GM21786 (cell line): ENCODE data around the gene NDRG2.
"Not testable (repeated sequence)": the region's sequence is repeated elsewhere in the genome, so short reads cannot be mapped to it uniquely, and the experiment has no call there.

Source experiments
- ATAC-seq: cut with Tn5 transposase; IDR thresholded peaks from one replicate; pipeline ENCODE4 v1.9.1; 2021; ENCODE audit not compliant: unreplicated experiment

NDRG2 gene

GRCh38 chr14:21016413-21017190 is 8.3 kb downstream of the NDRG2 start:
- ATAC-seq = no peak

- ATAC-seq = no peak
These were observed 9.5 kb downstream of the NDRG2 start for GRCh38 chr14:21015312-21015711.

- ATAC-seq = no peak
These were observed 10.1 kb downstream of the NDRG2 start for GRCh38 chr14:21014761-21015190.

DNA sequence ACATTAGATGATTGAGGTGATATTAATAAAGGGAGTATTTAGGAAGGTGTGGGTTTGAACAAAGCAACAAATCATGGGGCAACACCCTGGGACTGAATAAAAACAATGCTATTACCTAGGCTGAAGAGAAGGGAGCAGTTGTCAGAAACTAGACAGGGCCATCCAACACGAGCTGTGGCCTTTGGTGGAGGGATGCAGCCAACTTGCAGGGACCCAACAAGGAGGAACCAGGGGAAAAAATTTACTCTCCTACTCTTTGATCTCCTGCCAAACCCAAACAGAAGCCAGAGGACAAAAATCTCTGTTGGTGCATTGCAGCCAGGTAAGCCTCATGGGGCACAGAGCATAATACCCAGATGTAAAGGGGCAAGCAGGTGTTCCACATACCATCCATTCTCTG is 13.7 kb downstream of the NDRG2 start:
- no peak for ATAC-seq

- ATAC-seq = not testable (repeated sequence)
These were observed 15.1 kb downstream of the NDRG2 start for GRCh38 chr14:21009721-21010120.

GRCh38 chr14:21003788-21004346 is 21.0 kb downstream of the NDRG2 start:
- no peak for ATAC-seq

DNA sequence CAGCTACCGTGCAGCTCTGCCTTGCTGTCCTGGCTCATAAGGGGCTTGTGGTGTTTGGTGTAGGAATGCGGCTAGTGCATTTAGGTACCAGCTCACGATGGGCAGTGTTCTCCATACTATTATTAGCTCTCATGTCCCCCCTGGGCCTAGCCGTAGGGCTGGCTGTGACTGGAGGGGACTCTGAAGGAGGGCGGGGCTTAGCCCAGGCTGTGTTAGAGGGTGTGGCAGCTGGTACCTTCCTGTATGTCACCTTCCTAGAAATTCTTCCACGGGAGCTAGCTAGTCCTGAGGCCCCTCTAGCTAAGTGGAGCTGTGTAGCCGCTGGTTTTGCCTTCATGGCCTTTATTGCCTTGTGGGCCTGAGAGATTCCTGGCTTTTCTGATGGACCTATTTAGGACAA is 23.6 kb downstream of the NDRG2 start:
- ATAC-seq = no peak

DNA sequence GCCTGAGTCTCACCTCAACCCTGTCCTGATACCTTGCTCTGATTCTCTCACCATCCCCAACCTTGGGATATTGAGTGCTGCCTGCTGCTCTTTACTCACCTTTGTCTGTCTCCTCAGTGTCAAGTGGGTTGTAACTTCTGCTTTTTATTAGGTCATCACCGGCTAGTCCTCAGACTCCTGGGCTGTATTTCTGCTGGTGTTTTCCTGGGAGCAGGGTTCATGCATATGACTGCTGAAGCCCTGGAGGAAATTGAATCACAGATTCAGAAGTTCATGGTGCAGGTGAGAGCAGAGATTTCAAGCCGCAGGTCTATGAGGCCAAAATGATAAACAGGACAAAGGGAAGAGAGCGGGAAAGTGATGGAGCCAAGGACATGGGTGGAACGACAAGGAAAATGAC is 25.3 kb downstream of the NDRG2 start:
- no peak for ATAC-seq

DNA sequence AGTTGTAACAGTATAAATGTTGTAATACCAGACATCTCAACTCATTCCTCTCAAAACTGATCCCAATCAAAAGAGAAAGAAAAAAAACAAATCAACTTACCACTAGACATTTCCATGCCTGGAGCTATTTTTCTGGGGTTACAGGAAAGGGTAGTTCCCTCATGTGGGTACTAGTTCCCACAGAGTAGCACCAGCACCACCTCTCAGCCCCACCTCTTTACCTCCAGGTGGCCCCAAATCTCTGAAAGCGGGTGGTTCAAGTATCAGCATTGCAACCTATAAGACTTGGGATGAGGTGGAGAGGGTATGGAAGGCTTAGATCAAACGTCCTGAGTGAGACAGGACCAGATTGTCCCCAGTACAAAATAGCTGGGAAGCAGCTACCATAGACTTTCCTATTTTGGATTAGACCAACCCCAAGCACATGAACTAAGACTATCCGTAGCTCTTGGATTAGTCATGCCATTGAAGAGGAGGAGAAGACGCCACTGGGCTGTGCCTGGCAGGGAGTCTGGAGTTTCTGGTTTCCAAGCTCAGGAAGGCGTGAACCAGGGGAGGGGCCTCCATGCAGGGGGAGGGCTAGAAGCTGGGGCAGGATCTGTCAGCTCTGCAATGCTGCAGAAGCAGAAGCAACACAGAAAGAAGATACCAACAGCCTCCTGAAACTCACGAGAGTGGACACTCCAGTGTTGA is 26.0 kb downstream of the NDRG2 start, which contains the start of gene SLC39A2:
SLC39A2 (plus strand) TSS at position 620 of the 693 bp plus-strand sequence. CDS start 154 bp downstream, outside the sequence.
- no peak for ATAC-seq

- no peak for ATAC-seq
These were observed 26.7 kb downstream of the NDRG2 start for GRCh38 chr14:20998139-20998538.

- no peak for ATAC-seq
These were observed 27.3 kb downstream of the NDRG2 start for GRCh38 chr14:20997564-20997963.

DNA sequence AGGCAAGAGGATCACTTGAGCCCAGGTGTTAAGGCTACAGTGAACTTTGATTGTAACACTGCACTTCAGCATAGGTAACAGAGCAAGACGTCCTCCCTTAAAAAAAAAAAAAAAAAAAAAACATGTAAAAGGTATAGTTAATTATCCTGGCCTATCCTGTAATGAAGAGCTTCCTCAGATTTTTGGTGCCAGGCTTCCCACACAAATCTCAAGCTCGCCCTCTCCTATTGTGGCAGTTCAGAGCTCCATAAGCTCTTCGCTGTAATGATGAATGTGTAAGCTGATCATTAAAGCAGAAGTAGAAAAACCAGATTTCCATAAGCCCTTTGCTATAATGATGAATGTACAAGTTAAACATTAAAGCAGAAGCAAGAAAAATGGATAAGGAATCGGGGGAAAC is 27.7 kb downstream of the NDRG2 start:
- no peak for ATAC-seq

DNA sequence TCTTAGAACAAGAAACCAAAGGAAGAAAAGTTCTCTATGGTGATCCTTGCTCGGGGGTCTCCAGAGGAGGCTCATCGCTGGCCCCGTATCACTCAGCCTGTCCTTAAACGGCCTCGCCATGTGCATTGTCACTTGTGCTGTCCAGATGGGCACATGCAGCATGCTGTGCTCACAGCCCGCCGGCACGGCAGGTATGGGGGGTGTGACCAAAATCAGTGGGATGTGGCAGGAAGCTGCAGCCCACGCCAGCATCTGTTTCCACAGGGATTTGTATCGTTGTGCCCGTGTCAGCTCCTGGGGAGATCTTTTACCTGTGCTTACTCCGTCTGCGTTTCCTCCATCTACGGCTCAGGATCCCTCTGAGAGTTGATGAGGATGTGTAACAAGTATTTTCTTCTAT is 28.3 kb downstream of the NDRG2 start:
- ATAC-seq = no peak

DNA sequence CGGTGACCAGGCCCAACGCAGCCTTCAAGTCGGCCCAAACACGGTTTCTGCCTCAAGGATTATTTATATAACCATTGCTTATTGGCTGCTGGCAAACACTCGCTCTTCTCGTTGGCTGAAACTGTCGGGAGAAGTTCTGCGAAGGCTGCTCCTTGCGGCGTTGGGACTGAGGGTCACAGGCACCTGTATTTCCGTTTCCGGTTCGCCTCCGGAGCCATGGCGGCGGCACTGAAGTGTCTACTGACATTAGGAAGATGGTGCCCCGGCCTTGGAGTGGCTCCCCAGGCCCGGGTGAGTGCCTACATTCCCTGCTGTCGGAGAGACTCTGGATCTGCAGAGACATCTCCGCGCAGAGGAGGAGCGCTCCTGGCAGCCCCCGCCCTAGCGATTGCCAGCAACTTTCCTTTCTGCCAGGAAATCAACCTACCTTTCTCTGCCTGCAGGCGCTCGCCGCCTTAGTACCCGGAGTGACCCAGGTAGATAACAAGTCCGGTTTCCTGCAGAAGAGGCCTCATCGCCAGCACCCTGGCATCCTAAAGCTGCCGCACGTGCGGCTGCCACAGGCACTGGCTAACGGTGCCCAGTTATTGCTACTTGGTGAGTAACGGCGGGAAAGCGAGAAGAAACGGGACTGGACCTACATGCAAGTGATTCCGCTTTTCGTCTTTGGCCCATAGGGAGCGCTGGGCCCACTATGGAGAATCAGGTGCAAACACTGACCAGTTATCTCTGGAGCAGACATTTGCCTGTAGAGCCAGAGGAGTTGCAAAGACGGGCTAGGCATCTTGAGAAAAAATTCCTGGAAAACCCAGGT is 34.9 kb downstream of the NDRG2 start, which contains the start of gene METTL17:
METTL17 (plus strand) TSS at position 194 of the 814 bp plus-strand sequence; CDS start at position 217, 23 bp downstream.
- peak; percentile 97 for ATAC-seq

- ATAC-seq = no peak
These were observed 35.4 kb downstream of the NDRG2 start for GRCh38 chr14:20989471-20989786.

DNA sequence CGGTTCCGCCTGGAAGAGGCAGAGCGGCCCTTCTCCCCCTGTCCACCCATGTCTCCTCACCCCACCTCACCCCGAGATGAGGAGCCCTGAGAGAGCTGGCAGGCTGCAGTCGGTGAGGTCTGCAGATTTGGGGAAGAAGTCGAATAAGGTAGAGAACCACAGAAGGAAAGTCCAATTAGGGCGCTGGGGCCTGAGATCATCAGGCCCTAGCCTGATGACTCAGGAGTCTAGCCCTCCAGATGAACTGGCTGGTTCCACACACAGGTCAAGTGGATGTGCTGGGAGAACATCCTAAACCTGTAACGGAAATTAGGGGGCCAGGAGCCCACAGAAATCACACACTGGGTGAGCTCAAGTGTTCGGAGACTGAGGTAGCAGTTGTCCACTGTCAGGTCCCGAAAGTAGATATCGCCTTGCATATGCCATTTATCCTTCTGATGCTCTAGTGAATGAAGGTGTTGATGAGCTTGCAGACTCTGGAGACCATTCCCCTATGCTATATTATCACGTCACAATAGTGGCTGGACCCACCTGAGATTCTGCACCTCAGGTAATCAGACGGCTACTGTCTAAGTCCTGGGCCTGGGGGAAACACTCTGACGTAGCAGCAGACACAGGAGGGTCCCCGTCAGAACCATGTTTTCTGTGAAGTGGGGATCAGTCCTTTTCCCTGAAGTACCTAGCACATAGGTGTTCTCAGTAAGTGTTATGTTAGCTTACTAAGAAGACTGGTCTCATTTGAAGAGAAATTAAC is 36.0 kb downstream of the NDRG2 start:
- ATAC-seq = no peak

GRCh38 chr14:20986811-20987210 is 38.0 kb downstream of the NDRG2 start:
- ATAC-seq = no peak

GRCh38 chr14:20985650-20986049 is 39.2 kb downstream of the NDRG2 start:
- ATAC-seq = not testable (repeated sequence)

DNA sequence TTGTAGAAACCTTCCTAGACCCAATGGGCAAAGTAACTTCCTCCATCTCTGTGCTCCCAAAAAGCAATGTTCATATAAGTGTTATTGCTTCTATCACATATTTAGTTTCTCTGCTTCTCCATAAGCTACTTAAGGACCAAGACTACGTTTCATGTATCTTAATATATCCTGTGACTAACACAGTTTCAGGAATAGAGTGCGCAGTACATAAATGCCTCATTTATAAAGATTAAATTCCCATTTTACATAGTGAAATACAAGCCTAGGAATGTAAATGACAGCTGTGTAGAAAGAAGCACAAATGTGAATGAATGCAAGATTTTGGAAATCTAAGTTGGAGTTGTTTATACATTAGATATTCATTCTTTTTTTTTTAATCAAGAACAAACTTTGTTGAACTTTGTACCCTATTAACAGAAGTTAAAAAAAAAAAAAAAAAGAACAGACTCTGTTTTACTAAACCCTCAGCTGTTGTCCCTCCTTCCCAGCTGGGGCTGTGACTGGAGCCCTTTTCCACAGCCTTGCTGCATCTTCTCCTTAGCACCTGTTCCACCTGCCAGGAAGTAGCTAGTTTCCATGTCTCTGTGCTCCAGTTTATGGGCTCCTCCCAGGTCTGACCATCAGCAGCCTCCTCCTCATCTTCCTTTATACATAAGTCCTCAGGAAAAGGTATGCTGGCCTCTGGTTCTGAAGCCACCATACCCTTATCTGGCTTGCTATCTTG is 42.1 kb downstream of the NDRG2 start:
- ATAC-seq = no peak

- ATAC-seq = no peak
These were observed 44.0 kb downstream of the NDRG2 start for GRCh38 chr14:20980906-20981305.
